ENCODE data around the gene NEU2.

Gene NEU2

DNA sequence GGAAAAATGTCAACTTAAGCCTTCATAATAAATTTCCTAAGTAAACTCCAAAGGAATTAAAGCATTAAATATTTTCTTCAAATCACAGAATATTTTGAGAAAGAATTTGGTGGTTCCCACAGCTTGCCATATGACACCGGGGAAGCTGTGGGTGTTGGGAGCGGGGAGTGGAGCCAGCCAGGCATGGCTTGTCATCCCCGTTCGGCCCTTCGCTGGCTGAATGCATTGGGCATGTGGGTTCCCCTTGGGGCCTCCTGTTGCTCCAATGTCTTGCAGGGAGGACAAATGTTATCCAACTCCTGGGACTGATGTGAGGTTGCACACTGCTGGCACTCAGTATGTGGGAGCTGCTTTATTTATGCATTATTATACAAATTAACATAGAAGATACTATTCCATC, 38.0 kb upstream of the NEU2 start:
- TF ChIP-seq, protein P1, sequence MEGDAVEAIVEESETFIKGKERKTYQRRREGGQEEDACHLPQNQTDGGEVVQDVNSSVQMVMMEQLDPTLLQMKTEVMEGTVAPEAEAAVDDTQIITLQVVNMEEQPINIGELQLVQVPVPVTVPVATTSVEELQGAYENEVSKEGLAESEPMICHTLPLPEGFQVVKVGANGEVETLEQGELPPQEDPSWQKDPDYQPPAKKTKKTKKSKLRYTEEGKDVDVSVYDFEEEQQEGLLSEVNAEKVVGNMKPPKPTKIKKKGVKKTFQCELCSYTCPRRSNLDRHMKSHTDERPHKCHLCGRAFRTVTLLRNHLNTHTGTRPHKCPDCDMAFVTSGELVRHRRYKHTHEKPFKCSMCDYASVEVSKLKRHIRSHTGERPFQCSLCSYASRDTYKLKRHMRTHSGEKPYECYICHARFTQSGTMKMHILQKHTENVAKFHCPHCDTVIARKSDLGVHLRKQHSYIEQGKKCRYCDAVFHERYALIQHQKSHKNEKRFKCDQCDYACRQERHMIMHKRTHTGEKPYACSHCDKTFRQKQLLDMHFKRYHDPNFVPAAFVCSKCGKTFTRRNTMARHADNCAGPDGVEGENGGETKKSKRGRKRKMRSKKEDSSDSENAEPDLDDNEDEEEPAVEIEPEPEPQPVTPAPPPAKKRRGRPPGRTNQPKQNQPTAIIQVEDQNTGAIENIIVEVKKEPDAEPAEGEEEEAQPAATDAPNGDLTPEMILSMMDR (IDR thresholded peaks at IDR 0.05; ENCODE audit: low read depth, low read length) = no peak
- TF ChIP-seq MYC (IDR thresholded peaks at IDR 0.05; ENCODE audit: low read depth, low read length) (no peak), POLR2A (IDR thresholded peaks at IDR 0.05; ENCODE audit: extremely low read depth, insufficient read length) (no peak)
- TF ChIP-seq, protein P2, sequence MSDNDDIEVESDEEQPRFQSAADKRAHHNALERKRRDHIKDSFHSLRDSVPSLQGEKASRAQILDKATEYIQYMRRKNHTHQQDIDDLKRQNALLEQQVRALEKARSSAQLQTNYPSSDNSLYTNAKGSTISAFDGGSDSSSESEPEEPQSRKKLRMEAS (IDR thresholded peaks at IDR 0.05; ENCODE audit: low read depth, low read length) = no peak
- no peak for DNase-seq (ENCODE audit: low read depth)
- no peak overlapping the region for H3K4me3 ChIP-seq (ENCODE audit: low read depth, low read length)

DNA sequence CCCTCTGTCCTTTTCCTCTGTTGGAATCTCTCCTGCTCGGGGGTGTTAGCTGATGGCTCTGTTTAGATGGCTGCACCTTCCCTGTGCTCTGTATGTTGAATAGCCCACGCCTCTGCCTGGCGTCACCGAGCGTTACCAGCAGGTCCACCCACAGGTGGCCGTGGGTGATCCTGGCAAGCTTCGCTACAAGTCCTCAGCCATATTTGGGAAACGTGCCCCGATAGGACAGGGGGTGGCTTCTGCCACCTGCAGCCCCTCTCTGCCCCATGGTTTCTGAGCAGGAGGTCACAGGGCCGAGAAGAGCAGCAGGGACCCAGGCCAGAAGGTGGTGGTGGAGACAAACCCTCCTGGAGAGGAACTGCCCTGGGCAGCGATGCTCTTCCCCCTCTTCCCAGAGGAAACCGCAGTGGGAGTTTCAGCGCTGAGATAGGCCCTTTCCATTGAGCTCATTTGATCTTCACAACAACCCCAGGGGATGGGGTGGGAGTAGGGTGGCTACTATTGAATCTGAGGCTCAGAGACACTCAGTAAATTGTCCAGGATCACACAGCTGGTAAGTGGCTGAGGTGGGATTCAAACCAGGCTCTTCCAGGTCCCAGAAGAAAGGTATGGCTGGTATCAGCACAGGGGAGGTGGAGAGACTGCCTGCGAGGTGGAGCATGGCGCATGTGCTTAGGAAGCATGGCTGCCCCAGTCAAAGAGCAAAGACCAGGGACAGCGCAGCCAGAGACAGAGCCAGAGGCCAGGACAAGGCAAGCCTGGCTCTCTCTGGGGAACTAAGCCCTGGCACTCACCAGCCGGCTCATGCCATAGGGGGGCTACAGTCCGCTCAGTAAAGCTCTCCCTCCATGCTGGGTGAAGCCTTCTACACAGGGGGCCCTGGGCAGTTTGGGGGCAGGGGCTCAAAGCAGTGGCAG, 34.5 kb upstream of the NEU2 start:
- DNase-seq (ENCODE audit: low read depth) = no peak
- no peak overlapping the region for H3K4me3 ChIP-seq (ENCODE audit: low read depth, low read length)
- TF ChIP-seq MYC (IDR thresholded peaks at IDR 0.05; ENCODE audit: low read depth, low read length) (no peak), POLR2A (IDR thresholded peaks at IDR 0.05; ENCODE audit: extremely low read depth, insufficient read length) (no peak)
- TF ChIP-seq, protein P2 (IDR thresholded peaks at IDR 0.05; ENCODE audit: low read depth, low read length) = no peak
- TF ChIP-seq, protein P1 (IDR thresholded peaks at IDR 0.05; ENCODE audit: low read depth, low read length) = no peak

DNA sequence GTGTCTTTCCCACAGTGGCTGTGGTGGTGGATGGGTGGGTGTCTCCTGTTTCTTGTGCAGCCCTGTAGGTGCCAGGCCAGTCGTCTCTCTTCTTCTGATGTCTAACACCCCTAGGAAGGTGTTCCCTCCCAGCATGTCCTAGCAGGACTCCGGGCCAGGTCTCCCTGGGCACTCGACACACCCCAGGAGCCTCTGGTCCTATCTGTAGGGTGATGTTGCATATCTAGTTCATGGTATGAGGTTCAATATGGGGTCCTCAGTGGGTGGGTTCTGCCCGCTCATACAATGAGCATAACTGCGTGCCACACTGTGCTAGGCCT, 33.8 kb upstream of the NEU2 start:
- H3K4me3 ChIP-seq (ENCODE audit: low read depth, low read length) = no peak overlapping the region
- no peak for DNase-seq (ENCODE audit: low read depth)
- TF ChIP-seq MYC (IDR thresholded peaks at IDR 0.05; ENCODE audit: low read depth, low read length) = no peak
- TF ChIP-seq, protein P2 (IDR thresholded peaks at IDR 0.05; ENCODE audit: low read depth, low read length) = no peak

DNA sequence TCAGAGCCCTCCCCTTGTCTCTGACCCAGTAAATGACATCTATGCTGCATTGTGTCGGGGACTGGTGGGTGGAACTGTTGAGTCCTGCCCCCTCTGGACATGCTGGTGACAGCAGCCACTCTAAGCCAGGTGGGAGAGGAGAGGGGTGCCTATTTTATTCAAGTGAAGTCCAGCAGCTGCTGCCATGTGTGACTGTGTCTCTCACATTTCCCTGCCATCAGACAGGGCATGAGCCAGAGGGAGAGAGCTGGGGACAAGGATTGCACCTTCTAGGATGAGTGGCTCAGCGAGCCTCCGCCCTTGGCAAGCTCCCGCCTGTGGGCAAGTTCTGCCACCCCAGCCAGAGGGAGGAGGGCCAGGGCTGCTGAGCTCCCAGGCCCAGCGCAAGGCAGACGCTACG, 33.1 kb upstream of the NEU2 start:
- H3K4me3 ChIP-seq (ENCODE audit: low read depth, low read length) = no peak overlapping the region
- TF ChIP-seq, protein P1 (IDR thresholded peaks at IDR 0.05; ENCODE audit: low read depth, low read length) = peak; percentile 31
- TF ChIP-seq POLR2A (IDR thresholded peaks at IDR 0.05; ENCODE audit: extremely low read depth, insufficient read length) = no peak
- TF ChIP-seq, protein P2 (IDR thresholded peaks at IDR 0.05; ENCODE audit: low read depth, low read length) = no peak
- no peak for TF ChIP-seq MYC (IDR thresholded peaks at IDR 0.05; ENCODE audit: low read depth, low read length)
- peak; percentile 18 for DNase-seq (ENCODE audit: low read depth)

DNA sequence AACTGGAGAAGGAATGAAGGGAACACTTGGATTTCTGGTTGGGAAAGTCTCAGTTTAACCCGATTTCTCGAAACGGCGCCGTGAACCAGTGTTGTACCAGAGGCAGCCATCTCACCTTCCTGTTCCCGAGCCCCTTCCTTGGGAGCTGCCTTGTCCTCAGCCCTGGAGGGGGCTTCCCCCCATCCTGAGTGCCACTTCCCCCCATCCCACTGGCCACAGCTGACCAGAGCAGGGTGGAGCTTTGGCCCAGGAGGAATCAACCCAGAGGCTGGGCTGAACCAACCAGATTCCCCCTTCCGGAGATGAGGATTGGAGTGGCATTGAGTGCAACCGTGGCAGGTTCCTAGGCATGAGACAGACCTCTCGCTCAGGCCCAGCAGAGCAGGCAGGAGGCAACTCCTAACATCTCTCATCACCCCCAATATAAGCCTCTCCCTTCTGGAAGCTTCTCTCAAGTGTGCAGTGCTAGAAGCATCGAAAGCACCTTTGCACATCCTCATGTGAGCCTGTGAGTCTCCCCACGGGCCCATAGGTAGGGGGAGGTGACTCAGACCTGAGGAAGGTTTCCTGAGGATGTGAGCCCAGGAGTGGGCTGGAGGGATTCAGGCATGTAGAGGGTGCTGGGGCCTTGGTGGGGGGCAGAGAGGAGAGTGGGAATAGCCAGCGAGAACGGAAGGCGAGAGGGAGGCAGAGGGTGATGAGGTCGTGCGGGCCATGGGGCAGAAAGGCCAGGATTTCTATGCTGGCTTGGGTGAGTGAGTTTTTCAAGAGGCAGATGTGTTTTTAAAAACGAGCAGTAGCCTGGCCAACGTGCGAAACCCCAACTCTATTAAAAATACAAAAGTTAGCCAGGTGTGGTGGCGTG, 31.4 kb upstream of the NEU2 start:
- no peak for DNase-seq (ENCODE audit: low read depth)
- H3K4me3 ChIP-seq (ENCODE audit: low read depth, low read length) = no peak overlapping the region
- TF ChIP-seq, protein P2 (IDR thresholded peaks at IDR 0.05; ENCODE audit: low read depth, low read length) = no peak
- TF ChIP-seq MYC (IDR thresholded peaks at IDR 0.05; ENCODE audit: low read depth, low read length) = no peak
- TF ChIP-seq, protein P1 (IDR thresholded peaks at IDR 0.05; ENCODE audit: low read depth, low read length) = no peak
- no peak for TF ChIP-seq POLR2A (IDR thresholded peaks at IDR 0.05; ENCODE audit: extremely low read depth, insufficient read length)

Measured in NB4 (cell line).